HG02588 (cell line): ENCODE results near the gene SPATA9.
"Not testable (repeated sequence)": the region's sequence is repeated elsewhere in the genome, so short reads cannot be mapped to it uniquely, and the experiment has no call there.

Source experiments
- ATAC-seq: cut with Tn5 transposase; IDR thresholded peaks from one replicate; pipeline ENCODE4 v1.9.1; 2021; ENCODE audit warnings: mild to moderate bottlenecking, moderate library complexity; ENCODE audit not compliant: unreplicated experiment

The SPATA9 gene

GRCh38 chr5:95718203-95718602, 35.4 kb upstream of the SPATA9 start:
- peak; percentile 84 for ATAC-seq

- no peak for ATAC-seq
These were observed 34.6 kb upstream of the SPATA9 start for GRCh38 chr5:95717439-95717838.

GRCh38 chr5:95715799-95716461, 33.1 kb upstream of the SPATA9 start:
- ATAC-seq = no peak

DNA sequence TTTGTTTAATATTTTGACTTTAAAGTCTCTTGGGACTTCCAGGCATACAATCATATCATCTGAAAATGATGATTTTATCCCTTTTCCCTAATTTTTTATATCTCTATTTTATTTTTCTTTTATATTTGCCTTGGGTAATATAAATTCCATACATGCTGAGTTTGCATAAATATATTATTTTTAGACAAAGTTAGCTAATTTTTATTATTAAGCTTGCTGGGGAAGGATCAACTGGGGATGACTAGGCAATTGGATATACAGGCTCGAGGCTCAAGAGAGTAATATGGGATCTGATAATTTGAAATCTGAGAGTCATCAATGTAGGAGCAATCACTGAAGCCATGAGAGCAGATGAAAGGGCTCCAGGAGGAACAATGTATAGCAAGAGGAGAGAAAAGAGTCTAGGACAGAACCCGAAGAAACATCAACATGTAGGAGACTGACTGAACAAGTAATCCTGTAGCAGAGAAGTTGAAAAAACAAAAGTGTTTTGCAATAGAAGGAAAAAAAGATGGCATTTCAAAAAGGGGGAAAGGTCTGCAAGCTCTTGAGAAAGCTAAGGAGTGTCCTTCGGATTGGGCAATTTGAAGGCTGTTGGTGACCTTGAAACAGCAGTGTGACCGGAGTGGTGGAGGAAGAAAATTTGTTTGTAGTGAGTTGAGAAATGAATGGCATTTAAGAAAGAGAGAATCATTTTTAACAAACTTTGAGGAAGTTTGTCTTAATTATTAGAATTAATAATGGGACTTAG, 31.3 kb upstream of the SPATA9 start:
- ATAC-seq = no peak

GRCh38 chr5:95713246-95713645, 30.5 kb upstream of the SPATA9 start:
- ATAC-seq = not testable (repeated sequence)

DNA sequence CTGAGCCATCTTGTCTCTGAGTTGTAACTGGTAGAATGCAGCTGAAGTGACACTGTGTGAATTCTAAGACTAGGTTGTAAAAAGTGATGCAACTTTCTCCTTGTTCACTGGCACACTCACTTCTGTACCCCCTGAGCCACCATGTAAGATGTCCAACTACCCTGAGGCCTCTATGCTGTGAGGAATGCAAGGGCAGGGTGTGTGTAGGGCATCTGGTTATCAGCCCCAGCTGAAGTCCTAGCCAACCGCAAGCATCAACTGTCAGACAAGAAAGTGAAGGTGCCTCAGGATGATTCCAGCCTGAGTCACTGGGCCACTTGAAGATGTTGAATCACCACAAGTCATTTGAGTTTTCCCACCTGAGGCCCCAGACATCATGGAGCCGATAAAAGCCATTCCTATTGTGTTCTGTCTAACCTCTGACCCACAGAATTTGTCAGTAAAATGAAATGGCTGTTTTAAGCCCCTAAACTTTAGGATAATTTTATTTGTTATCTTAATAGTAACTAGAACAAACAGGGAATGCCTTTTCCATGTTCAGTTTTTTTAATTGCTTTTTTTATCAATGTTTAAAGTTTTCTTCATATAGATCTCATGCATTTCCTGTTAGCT, 29.7 kb upstream of the SPATA9 start:
- ATAC-seq = no peak

DNA sequence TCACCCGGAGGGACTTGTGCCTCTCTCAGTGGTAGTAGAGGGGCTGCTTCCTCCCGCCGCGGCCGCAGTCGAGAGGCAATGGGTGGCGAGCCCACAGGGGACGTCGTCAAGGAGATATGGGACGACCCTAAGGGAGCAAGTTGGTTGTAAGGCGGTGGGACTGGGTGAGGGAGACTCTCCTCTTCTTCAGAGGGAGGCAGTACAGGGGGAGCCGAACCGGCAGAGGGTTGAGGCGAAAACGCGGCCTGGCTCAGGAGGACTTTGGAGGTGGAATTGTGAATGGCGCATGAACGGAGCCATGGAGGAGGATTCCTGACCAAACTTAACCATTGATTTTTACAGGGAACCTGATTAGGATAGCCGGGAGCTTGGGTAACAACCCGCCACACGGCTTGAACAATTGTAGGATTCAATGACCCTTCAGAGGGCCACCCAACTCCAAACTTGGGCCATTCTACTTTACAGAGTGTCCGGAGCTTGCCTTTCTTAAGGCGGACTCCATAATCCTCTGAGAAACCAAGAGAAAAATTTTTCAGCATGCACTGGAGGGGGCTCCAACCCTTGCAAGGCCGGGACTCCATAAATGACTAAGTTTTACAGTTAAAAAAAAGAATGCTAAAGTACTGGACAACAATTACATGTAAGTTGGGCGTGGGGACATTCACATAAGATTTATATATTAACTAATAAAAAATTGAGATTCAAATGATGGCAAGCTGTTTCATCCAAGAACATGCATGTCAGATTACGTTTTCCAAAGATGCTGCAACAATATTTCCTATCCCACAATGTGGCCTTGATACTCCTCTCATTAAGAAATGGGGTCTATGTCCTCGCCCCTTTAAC, 28.9 kb upstream of the SPATA9 start:
- no peak for ATAC-seq

- ATAC-seq = not testable (repeated sequence)
These were observed 28.1 kb upstream of the SPATA9 start for GRCh38 chr5:95710651-95711500.

DNA sequence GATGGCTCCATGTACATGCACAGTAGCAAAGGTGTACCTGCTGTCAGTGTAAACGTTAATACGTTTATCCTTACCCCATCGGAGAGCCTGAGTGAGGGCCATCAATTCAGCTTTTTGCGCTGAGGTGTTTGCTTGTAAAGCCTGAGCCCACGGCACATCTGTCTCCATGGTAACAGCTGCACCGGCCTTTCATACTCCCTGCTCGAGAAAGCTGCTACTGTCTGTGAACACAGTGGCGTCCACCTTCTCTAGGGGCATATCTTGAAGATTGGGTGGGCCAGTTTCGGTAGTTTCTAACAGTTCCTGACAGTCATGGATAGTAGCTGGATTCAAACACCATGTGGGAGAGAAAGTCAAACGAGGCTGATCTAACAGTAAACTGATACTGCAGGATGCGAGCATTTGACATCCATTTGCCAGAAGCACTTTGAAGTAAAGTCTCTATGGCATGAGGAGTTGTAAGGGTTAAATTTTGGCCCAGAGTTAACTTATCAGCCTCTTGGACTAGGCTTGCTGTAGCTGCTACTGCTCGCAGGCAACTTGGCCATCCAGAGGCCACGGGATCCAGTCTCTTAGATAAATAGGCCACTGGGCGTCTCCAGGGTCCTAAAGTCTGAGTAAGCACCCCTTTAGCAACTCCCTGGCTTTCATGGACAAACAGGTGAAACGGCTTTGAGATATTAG, 27.3 kb upstream of the SPATA9 start:
- ATAC-seq = no peak

GRCh38 chr5:95708876-95709275, 26.1 kb upstream of the SPATA9 start:
- ATAC-seq = no peak

DNA sequence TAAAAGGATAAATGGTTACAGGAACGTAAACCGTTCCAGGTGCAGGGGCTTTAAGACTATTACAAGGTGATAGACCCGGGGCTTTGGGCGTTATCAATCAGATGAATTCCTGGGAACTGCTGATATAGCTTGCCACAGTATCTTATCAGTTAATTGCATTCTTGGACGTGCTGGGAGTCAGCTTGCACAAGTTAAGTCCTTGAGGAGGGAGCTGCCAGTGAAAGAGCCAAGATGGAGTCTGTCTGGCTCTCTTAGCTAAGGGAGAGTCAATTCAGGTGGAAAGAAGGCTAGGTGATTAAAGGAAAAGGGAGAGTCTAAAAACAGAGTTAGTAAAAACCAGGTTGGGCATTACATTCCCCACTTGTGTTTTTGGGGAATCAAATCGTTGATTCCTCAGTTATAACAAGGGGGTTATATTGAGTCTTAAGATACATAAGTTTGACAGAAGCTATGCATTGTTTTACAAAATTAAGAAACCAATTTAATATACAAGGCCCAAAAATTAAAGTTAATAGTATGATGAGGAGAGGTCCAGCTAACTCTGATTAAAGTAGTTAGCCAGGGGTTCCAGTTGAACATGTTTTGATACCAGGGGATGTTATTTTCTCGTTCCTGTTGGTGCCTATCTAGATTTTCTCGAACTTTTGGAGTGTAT, 24.9 kb upstream of the SPATA9 start:
- ATAC-seq = not testable (repeated sequence)

- ATAC-seq = no peak
These were observed 24.3 kb upstream of the SPATA9 start for GRCh38 chr5:95707055-95707454.

DNA sequence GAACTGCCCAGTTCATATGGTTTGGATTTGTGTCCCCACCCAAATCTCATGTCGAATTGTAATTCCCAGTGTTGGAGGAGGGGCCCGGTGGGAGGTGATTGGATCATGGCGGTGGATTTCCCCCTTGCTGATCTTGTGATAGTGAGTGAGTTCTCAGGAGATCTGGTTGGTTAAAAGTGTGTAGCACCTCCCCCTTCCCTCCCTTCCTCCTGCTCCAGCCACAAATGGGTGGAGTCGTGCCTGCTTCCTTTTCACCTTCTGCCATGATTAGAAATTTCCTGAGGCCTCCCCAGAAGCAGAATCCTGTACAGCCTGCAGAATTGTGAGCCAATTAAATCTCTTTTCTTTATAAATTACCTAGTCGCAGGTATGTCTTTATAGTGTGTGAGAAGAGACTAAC, 23.4 kb upstream of the SPATA9 start:
- not testable (repeated sequence) for ATAC-seq

- no peak for ATAC-seq
These were observed 21.4 kb upstream of the SPATA9 start for GRCh38 chr5:95704150-95704549.

GRCh38 chr5:95701074-95701473, 18.3 kb upstream of the SPATA9 start:
- ATAC-seq = no peak

GRCh38 chr5:95699337-95699736, 16.5 kb upstream of the SPATA9 start:
- ATAC-seq = no peak

GRCh38 chr5:95697781-95698681, 15.2 kb upstream of the SPATA9 start:
- no peak for ATAC-seq

- ATAC-seq = no peak
These were observed 7.5 kb upstream of the SPATA9 start for GRCh38 chr5:95690333-95690732.
